IPS-15b (cell line): ENCODE measurements around the gene FNDC3B.
"Not testable (repeated sequence)": the region's sequence is repeated elsewhere in the genome, so short reads cannot be mapped to it uniquely, and the experiment has no call there.

ENCODE experiments used
- H3K27me3 ChIP-seq: one replicate; pipeline ENCODE4 v1.6.1; 2013; ENCODE audit warnings: low read length; ENCODE audit not compliant: control insufficient read depth, insufficient read depth
- H3K36me3 ChIP-seq: one replicate; pipeline ENCODE4 v1.6.1; 2013; ENCODE audit warnings: low read length; ENCODE audit not compliant: control insufficient read depth, insufficient read depth
- H3K4me1 ChIP-seq: one replicate; pipeline ENCODE4 v1.6.1; 2013; ENCODE audit warnings: mild to moderate bottlenecking, low read length; ENCODE audit not compliant: control insufficient read depth, insufficient read depth
- H3K4me3 ChIP-seq: one replicate; pipeline ENCODE4 v1.5.1; 2013; ENCODE audit warnings: low read depth, low read length
- H3K9ac ChIP-seq: one replicate; pipeline ENCODE4 v1.6.1; 2013; ENCODE audit warnings: low read depth, mild to moderate bottlenecking, low read length
- H3K9me3 ChIP-seq: one replicate; pipeline ENCODE4 v1.6.1; 2013; ENCODE audit warnings: mild to moderate bottlenecking, low read length; ENCODE audit not compliant: control insufficient read depth, insufficient read depth

Gene FNDC3B

GRCh38 chr3:172034786-172035685 is 4.3 kb upstream of the FNDC3B start:
- Histone ChIP-seq H3K4me1 (peaks cover 5% of the 10 kb centered on the region), H3K27me3 (no peaks in the 10 kb centered on the region), H3K9me3 (no peaks in the 10 kb centered on the region), H3K9ac (no peak overlapping the region), H3K4me3 (no peak overlapping the region), H3K36me3 (no peaks in the 10 kb centered on the region)

- Histone ChIP-seq H3K4me1 (peaks cover 5% of the 10 kb centered on the region), H3K27me3 (no peaks in the 10 kb centered on the region), H3K4me3 (no peak overlapping the region), H3K9ac (no peak overlapping the region), H3K9me3 (no peaks in the 10 kb centered on the region), H3K36me3 (no peaks in the 10 kb centered on the region)
These were observed 2.7 kb upstream of the FNDC3B start for GRCh38 chr3:172036541-172037215.

DNA sequence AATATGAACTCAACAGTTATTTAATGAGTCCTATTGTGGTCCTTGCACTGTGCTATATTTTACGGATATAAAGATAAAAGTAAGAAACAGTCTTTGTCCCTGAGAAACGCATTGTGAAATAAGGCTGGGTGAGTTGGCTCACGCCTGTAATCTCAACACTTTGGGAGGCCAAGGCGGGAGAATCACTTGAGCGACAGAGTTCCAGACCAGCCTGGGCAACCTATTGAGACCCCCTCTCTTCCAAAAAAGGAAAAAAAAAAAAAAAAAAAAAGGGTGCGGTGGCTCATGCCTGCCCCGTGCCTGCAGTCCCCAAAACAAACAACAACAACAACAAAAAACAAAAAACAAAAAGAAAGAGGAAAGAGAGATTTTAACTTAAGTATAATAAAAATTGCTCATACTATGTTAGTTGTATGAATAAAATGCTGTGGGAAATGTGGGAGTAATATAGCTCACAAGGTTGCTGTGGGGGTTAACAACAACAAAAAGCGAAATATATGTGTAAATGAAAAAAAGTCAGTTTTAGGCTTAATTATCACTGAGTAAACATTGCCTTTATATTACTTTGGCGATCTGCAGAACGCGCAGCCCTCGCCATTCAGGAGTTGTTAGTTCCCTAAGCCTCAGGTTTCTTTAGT is 461 bp upstream of the FNDC3B start:
- Histone ChIP-seq H3K4me3 (peak overlapping the region; percentile 65), H3K27me3 (no peaks in the 10 kb centered on the region), H3K4me1 (peaks cover 14% of the 10 kb centered on the region), H3K9me3 (no peaks in the 10 kb centered on the region), H3K9ac (no peak overlapping the region), H3K36me3 (no peaks in the 10 kb centered on the region)

GRCh38 chr3:172040078-172040980 is 951 bp downstream of the FNDC3B start:
- Histone ChIP-seq H3K4me1 (peaks cover 10% of the 10 kb centered on the region), H3K36me3 (no peaks in the 10 kb centered on the region), H3K9me3 (no peaks in the 10 kb centered on the region), H3K4me3 (peak overlapping the region; percentile 68), H3K9ac (peak overlapping the region; percentile 76), H3K27me3 (no peaks in the 10 kb centered on the region)

DNA sequence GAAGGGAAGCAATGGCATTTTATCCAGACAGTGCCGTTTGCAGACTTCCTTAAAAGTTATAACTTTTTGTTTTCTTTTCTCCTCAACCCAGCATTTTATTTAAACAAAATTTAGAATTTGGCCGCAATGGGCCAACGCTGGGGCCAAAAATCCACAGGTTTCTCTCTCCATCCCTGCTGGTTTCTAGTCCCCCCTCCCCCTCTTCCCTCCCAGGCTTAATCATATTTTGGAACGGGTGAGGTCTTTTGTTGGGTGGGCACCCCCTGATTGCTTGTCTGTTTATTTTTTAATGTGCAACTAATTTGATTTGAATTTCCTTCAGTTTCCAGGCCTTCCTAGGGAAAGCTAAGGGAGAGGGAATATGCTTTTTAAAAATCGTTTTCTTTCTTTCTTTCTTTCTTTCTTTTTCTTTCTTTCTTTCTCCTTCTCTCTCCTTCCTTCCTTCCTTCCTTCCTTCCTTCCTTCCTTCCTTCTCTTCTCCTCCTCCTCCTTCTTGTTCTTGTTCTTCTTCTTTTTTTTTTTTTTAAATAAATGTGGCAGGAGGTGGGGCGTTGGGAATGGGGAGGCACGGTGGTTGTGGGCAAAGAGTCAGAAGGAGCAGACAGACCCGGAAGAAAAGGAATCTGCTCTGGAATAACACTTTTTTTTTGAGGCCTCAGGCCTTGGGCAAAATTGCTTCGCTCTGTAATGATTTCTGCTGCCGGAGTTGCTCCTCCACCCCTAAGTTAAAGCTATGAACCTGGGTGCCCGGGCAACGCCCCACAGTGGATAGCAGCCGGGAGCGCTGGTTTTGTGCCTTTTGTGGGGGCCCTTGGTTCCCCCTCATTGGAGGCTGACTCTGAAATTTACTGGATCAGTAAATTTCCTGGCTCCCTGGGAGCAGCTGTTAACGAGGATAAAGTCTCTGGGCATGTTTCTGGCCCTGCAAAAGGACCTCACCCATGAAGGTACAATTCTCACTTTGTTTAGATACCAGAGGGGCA is 1.9 kb downstream of the FNDC3B start:
- no peaks in the 10 kb centered on the region for H3K27me3 ChIP-seq
- peak overlapping the region; percentile 68 for H3K4me3 ChIP-seq
- no peaks in the 10 kb centered on the region for H3K9me3 ChIP-seq
- peaks cover 14% of the 10 kb centered on the region for H3K4me1 ChIP-seq
- peak overlapping the region; percentile 76 for H3K9ac ChIP-seq
- H3K36me3 ChIP-seq, result no peaks in the 10 kb centered on the region

- Histone ChIP-seq H3K27me3 (no peaks in the 10 kb centered on the region), H3K36me3 (no peaks in the 10 kb centered on the region), H3K9ac (no peak overlapping the region), H3K4me1 (peaks cover 15% of the 10 kb centered on the region), H3K4me3 (peak overlapping the region; percentile 68), H3K9me3 (no peaks in the 10 kb centered on the region)
These were observed 2.8 kb downstream of the FNDC3B start for GRCh38 chr3:172042136-172042662.

DNA sequence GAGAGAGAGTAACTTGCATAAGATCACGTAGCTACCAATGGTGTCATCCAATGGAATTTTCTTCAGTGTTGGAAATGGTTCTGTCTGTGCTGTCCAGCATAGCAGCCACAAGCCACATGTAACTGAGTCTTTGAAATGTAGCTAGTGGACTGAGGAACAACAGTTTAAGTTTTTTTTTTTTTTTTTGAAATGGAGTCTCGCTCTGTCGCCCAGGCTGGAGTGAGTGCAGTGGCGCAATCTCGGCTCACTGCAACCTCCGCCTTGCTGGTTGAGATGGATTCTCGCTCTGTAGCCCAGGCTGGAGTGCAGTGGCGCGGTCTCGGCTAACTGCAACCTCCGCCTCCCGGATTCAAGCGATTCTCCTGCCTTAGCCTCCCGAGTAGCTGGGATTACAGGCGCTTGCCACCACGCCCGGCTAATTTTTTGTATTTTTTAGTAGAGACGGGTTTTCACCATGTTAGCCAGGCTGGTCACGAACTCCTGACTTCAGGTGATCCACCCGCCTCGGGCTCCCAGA is 3.3 kb downstream of the FNDC3B start:
- H3K4me1 ChIP-seq, result peaks cover 20% of the 10 kb centered on the region
- H3K9ac ChIP-seq, H3K4me3 ChIP-seq: not testable (repeated sequence)

GRCh38 chr3:172043233-172043632 is 3.9 kb downstream of the FNDC3B start:
- Histone ChIP-seq H3K4me1 (peaks cover 20% of the 10 kb centered on the region), H3K4me3 (no peak overlapping the region), H3K9me3 (no peaks in the 10 kb centered on the region), H3K9ac (no peak overlapping the region), H3K36me3 (no peaks in the 10 kb centered on the region), H3K27me3 (no peaks in the 10 kb centered on the region)

More for the DNA sequence above, 3.3 kb downstream of the FNDC3B start:
- H3K27me3 ChIP-seq, H3K9me3 ChIP-seq, H3K36me3 ChIP-seq: not testable (repeated sequence)

DNA sequence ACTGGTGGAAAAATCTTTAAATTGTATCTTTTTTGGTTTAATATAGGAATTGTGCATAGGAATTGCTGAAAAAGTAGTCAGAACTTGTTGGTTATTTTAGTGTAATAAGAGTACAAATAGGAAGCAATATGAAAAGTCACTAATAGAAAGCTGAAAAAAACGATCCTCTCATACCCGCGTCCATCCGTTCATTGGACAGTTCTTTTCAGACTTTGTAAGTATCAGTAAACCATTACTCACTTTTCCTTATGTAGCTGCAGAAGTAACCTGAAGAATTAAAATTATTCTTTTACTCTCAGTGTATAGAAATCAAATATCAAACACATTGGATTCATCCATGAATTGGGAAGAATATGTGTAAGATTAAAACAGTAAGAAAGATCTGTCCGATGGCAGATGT is 4.4 kb downstream of the FNDC3B start:
- Histone ChIP-seq H3K36me3 (no peaks in the 10 kb centered on the region), H3K4me1 (peaks cover 20% of the 10 kb centered on the region), H3K9me3 (no peaks in the 10 kb centered on the region), H3K4me3 (no peak overlapping the region), H3K9ac (no peak overlapping the region), H3K27me3 (no peaks in the 10 kb centered on the region)
